HL-60/S4 treated with retinoic acid at 250 ng/mL for 4 days and 3 days (cell line): ENCODE data around the gene MYADM.
"Not testable (repeated sequence)": the region's sequence is repeated elsewhere in the genome, so short reads cannot be mapped to it uniquely, and the experiment has no call there.

Experiments
- in situ Hi-C: fragments of 300-500 bp; cut with MboI; formaldehyde crosslinking; loops from 2 replicates; pipeline ENCODE4 v1.7.0; 2022; ENCODE audit warnings: low sequenced_read_pairs

The MYADM gene, protein sequence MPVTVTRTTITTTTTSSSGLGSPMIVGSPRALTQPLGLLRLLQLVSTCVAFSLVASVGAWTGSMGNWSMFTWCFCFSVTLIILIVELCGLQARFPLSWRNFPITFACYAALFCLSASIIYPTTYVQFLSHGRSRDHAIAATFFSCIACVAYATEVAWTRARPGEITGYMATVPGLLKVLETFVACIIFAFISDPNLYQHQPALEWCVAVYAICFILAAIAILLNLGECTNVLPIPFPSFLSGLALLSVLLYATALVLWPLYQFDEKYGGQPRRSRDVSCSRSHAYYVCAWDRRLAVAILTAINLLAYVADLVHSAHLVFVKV

DNA sequence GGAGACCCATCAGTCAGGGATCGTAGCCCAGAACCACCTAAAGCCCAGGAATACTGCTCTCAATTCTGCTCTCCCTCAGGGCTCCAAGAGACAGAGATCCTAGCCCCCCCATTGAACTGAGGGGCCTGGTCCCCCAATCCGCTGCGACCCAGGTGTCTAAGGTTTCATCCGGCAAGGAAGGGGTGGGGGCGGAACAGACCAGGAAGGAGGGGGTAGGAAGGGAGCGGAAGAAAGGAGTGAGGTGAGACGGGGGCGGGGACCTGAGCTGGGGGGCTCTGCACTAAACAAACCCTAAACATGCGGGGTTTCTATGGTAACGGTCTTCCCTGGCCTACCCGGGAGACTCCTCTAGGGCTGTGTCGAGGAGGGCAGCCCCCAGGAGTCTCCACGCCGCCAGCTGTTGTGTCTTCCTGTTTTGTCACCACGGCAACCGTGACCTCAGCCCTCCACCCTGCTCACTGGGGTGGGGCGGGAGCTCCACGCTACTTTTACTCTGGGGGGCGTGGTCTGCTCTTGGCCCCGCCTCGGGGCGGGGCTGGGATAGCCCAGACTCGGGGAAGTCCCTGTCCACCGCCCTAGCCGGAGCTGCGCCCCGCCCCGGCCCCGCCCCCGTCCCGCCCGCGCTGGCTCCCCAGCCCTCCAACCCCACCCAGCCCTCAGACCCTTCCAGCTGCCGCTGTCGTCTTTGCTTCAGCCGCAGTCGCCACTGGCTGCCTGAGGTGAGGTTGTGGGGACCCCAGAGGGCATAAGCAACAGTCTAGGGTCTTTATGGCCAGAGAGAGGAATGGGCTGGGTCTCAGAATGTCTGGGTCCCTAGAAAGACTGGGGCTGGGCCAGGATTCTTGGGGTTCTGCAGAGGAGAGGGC lies at the start of gene MYADM:
Gene MYADM, plus strand, starts transcription at position 659 of the 866 bp plus-strand sequence. CDS start 5,647 bp downstream, outside the sequence.
- in situ Hi-C loops: no loop called here

DNA sequence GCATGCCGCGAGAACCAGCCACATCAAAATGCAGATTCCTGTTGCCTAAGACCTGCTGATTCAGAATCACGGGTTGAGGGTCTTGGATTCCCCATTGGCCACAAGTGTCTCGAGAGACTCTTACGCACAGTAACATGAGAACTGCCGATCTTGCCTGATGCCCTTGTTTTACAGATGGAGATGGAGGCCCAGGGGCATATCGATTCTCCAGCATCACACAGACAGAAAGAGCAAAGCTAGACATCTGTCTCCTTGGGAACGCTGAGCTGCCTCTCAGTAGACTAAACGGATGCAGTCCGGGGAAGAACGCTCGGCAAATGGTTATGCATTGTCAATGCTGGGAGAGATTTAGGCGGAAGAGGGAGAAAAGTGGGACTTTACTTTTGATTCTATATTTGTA lies 48.9 kb upstream of the MYADM start:
- in situ Hi-C loops: no loop called here

DNA sequence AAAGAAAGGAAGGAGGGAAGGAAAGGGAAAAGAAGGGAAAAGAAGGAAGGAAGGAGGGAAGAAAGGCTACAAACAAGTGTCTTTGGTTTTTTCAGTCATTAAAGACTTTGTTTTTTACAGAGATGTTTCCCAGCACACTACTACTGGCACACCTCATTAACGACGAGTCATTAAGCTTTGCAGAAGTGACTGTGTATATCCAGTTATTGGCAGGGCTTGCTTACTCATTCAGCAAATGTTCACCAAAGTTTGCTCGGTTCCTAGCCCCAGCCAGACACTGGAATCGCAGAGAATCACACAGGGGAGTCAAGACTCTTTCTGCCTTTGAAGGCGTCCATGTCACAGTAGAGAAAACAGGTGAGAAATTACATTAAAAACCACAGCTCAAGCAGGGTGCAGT lies 47.8 kb upstream of the MYADM start:
- in situ Hi-C loops: no loop called here

DNA sequence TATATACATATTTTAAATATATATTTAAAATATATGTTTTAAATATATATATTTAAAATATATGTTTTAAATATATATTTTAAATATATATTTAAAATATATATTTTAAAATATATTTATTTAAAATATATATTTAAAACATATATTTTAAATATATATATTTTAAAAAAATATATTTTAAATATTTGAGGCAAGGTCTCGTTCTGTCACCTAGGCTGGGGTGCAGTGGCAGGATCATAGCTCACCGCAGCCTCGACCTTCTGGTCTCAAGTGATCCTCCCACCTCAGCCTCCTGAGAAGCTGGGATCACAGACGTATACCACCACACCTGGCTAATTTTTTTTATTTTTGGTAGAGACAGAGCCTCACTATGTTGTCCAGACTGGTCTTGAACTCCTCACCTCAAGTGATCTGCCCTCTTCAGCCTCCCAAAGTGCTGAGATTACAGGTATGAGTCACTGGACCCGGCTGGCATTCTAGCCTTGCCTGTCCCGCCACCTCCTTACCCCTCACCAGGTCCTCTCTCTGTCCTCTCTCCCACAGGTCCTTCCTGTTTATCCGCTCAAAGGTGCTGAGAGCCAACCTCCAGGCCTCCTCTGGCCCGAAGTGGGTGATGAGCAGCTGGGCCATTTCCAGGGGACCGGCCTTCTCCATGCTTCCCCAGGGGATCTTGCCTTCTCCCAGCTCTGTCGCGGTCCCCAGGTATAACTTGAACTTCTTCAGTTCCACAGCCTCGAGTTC lies 44.1 kb upstream of the MYADM start:
- in situ Hi-C loops: no loop called here

DNA sequence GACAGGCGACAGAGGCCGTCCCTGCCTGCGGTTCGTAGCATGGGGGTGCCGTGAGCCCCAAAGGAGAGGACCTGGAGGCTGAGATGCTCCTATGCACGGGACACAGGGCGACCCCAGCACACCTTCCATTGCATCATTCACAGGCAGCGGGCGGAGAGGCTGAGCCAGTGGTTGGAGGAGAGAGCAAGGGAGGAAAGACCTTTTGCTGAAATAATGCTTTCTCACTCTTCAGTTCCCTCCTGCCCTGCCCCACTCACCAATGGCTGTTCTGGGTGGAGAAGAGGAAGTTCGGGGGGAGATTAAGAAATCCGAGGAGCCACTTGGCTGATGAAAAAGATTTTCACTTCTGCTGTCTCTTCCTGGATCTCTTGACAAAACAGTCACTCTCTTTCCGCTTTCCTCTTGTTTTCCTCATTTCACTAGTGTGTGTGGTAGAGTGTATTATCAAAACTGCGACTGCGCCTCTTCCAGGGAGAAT lies 43.5 kb upstream of the MYADM start, which contains the start of gene NLRP12:
Gene NLRP12, minus strand, starts transcription at position 181 of the 478 bp plus-strand sequence. Its CDS starts 140 bp downstream, at position 41.
- in situ Hi-C loops: no loop called here

DNA sequence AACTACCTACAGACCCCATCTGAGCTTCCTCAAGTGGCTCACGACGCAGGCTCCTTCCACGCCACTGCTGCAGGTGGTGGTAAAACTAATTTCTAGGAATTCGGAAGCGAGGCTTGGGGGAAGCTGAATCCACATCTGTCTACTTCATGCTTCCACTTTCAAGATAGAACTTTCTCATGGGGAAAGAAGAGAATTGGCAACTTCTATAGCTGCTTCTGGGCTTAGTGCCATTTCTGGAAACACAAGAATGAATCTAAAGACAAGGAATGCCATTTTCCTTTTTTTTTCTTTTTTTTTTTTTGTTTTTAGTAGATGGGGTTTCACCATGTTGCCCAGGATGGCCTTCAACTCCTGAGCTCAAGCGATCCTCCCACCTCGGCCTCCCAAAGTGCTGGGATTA lies 40.8 kb upstream of the MYADM start:
- in situ Hi-C loops: no loop called here

DNA sequence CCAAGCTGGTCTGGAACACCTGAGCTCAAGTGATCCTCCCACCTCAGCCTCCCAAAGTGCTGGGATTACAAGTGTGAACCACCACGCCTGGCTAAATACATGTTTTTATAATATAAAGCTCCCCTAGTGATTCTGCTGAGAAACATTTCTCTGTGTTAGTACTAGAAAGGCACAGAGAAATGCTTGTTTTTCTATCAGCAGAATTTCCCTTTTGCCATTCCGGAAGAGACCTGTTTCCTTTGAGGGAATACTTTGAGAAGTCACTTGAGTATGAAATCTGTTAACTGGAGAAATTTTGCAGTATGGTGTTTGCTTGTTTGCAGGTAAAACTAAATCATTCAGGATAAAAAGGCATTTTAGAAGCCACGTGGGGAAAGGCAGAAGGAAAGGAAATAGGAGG lies 39.2 kb upstream of the MYADM start:
- in situ Hi-C loops: no loop called here

DNA sequence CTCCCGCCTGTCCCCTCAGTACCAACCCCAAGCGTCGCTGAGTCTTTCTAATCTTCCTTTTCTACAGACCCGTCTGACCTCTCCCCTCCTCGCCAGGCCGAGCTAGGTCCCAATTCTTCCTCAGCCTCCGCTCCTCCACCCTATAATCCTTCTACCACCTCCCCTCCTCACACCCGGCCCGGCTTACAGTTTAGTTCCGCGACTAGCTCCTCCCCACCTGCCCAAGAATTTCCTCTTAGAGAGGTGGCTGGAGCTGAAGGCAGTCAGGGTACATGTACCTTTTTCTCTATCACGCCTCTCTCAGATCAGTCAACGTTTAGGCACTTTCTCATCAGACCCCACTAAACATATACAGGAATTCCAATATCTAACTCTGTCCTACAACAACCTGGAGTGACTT lies 34.8 kb upstream of the MYADM start:
- in situ Hi-C loops: not testable (repeated sequence)

DNA sequence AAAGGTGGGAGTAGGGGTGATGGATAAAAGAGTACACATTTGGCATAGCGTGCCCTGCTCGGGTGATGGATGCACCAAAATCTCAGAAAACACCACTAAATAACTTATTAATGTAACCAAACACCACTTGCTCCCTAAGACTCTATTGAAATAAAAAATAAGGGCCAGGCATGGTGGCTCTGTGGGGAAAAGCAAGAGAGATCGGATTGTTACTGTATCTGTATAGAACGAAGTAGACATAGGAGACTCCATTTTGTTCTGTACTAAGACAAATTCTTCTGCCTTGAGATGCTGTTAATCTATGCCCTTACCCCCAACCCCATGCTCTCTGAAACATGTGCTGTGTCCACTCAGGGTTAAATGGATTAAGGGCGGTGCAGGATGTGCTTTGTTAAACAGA lies 29.2 kb upstream of the MYADM start:
- in situ Hi-C loops: not testable (repeated sequence)

DNA sequence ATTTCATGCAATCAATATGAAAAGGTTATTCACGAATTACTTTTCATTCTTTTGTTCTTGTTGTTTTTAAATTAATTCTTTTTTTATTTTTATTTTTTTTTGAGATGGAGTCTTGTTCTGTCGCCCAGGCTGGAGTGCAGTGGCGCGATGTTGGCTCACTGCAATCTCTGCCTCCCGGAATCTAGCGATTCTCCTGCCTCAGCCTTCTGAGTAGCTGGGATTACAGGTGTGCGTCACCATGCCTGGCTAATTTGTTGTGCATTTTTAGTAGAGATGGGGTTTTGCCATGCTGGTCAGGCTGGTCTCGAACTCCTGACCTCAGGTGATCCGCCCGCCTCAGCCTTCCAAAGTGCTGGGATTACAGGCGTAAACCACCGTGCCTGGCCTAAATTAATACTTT lies 27.4 kb upstream of the MYADM start:
- in situ Hi-C loops: not testable (repeated sequence)

DNA sequence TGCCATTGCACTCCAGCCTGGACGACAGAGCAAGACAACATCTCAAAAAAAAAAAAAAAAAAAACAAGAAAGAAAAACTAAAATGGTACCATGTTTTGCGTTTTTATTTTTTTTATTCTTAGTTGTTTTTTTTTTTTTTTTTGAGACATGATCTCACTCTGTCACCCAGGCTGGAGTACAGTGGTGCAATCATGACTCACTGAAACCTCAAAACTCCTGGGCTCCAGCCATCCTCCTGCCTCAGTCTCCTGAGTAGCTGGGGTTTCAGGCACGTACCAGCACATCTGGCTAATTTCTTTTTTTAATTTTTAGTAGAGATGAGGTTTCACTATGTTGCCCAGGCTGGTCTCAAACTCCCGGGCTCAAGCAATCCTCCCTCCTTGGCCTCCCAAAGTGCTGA lies 26.8 kb upstream of the MYADM start:
- in situ Hi-C loops: not testable (repeated sequence)

DNA sequence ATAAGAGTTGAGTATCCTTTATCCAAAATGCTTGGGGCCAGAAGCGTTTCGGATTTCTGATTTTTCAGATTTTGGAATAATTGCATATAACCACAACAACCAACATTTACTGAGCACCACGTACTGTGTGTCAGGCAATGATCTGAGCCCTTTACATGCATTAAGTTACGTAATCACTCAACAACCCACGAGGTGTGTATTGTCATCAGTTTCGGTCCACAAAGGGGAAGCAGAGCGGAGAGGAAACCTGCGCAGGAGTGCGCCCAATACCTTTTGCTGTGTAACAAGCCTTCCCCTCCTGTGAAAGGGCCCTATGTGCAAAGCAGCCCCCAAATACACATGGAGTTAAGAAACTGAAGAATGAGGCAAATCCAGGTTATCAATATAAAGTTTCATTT lies 22.8 kb upstream of the MYADM start:
- in situ Hi-C loops: no loop called here

DNA sequence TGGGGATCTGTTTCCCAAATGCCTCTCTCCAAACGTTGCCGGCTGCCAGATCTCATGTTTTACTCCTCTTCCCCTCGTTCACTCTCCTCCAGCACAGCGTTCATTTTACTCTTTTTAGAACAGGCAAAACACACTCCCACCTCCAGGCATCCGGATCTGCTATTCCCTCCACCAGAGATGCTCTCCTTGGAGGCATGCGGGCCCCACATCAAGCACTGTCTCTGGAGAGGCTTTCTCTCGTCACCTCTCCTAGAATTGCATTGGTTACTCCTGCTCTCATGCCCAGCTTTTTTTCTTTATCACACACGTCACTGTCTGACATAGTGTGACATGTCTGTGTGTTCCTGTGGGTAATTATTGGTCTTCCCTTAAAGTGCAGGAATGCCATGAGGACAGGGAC lies 20.1 kb upstream of the MYADM start:
- in situ Hi-C loops: no loop called here

DNA sequence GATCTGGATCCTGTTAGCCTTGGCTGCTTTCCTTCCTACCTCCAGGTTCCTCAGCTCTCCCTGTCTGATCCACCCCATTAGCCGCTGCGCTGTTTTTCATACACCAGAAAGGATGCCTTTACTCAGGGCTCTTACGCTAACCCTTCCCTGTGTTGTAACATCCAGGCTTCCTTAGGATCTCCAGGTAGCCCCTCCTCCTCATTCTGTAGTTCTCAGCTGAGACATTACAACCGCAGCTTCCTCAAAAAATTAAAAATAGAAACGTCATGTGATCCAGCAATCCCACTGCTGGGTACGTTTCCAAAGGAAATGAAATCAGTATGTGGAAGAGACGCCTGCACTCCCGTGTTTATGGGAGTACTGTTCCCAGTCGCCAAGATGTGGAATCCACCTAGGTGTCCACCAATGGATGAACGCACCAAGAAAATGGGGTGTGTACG lies 18.4 kb upstream of the MYADM start:
- in situ Hi-C loops: no loop called here

DNA sequence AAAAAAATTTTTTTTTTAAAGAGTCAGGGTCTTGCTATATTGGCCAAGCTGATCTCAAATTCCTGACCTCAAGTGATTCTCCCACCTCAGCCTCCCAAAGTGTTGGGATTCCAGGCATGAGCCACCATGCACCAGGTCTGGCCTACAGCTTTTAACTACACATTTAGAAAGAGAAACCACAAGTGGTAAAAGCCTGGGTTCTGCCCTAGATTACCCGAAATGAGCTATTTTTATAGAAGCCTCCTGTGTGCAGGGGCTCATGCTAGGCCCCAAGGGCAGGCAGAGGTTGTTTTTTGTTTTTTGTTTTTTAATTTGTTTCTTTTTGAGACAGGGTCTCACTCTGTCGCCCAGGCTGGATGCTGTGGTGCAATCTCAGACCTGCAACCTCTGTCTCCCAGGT lies 14.0 kb upstream of the MYADM start:
- in situ Hi-C loops: no loop called here

DNA sequence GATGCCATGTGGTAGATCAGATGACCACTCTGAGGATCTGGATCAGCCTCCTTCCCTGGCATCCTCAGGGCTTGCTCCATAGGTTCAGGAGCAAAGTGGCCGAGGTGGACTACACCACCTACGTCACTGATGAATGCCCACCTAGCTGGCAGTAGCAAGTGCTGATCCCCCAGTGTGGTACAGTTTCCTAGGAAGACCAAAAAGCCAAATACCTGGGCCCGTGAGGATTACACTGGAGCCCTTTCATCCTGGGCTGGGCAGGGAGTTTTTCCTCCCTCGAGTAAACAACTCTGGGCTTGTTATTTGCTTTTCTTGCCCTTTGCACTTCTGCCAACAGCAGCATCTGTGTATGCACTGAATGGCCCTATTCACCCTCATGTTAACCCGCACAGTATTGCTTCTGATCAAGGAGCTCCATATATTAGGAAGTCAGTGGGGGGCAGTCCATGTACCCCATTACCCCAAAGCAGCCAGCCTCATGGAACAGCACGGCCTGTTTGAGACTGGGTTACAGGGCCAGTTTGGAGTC lies 3.3 kb upstream of the MYADM start:
- in situ Hi-C loops: no loop called here

DNA sequence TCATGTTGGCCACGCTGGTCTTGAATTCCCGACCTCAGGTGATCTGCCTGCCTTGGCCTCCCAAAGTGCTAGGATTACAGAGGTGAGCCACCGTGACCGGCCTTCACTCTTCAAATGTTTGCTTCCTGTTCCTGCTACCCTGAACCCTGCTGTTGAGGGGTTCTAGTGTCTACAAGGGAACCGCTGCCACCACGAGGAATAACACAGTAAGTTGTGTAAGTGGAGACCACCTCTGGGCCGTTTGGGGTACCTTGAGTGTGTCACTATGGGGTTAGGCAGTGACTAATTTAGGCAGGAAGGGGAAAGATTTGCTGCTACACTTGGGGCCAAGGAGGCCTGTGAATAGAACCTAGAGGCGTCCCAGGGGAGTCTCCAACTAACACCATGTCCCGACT lies 2.2 kb upstream of the MYADM start:
- in situ Hi-C loops: no loop called here

DNA sequence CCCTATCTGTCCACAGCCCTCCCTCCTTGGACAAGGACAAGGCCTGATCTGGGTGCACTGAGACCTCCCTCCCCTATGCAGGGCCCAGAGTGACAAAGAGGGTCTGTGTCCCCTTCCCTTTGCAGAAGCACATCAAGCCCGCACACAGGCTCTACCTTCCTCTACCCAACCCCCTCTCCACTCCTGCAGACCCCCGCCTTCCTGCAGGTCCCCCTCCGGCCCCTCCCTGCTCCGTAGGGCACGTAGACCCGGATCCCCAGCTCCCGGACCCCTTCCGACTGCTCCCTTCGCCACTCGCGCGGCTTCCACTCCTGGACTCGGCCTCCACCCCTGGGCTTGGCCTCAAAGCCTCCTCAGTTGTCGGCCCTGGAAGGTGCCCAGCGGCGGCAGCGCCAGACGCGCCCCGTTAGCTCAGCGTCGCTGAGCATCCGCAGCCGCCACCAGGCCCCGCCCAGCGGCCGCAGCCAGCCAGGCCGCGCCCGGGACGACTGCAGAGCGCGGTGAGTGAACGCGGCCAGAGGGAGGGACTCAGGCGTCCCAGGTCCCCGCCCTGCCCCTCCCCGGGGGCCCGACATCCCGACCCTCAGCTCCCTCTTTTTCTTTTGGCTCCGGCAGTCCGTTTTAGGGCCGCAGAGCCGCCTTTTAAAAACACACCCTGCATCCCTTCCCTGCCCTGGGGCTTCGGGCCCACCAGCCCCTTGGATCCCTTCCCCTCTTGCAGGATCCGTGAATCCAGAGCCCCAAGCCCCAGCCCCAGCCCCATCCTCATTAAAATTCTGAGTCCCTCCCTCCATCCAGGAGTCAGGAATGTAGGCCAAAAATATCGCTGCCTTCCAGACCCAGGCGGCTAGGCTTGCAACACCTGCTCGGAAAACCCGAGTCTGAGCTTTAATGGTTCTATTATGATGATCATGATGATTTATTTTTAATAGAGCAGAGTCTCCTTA lies 1.5 kb upstream of the MYADM start:
- in situ Hi-C loops: no loop called here

DNA sequence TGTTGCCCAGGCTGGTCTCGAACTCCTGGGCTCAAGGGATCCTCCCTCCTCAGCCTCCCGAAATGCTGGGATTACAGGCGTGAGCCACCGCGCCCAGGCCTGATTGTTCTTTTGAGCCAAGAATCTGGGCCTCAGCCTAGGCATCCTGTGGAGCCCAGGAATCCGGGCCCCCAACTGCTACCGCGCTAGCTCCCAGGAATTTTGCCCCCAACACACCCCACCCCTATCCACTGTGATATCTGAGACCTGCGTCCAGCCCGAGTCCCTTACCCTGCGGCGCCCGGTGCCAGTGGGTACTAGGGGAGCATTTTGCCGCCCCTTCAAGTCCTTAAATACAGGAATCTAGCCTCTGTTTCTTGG lies 838 bp upstream of the MYADM start:
- in situ Hi-C loops: no loop called here
